OCI-LY1 (cell line): ENCODE results near the gene LINC00305.

ENCODE experiments used
- CTCF ChIP-seq: fragments of 200-600 bp; sonication (generic), shearing (Covaris generic); IDR thresholded peaks from 2 replicates; pipeline ENCODE4 v1.5.1; 2017; ENCODE audit warnings: mild to moderate bottlenecking, antibody characterized with exemption, low read length, moderate library complexity, mixed read lengths
- EZH2 ChIP-seq: fragments of 200-600 bp; sonication (generic), shearing (Covaris generic); IDR thresholded peaks from 2 replicates; pipeline ENCODE4 v1.8.0; 2017; ENCODE audit warnings: borderline replicate concordance, mixed run types, mild to moderate bottlenecking, antibody characterized with exemption, low read length, moderate library complexity, mixed read lengths

DNA sequence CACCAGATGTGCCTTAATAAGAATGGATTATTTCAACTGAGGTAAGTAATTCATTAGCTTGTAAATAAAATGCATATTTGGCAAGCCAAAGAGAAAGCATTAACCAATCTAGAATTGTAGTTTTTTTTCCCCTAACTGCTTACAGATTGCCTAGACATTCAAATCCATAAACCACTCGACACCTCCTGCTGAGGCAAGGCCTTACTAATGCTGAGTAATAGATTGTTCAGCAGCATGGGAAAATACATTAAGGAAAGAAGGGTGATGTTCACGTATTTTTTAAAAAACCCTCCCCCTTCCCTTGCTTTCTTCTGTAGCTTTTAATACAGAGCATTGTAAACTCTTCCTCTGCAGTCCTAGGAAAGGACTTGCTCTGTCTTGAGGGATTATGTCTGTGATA, 17.0 kb upstream of the LINC00305 start:
- no peak for TF ChIP-seq CTCF
- TF ChIP-seq EZH2 = no peak
